Neural cell (in vitro differentiated cells): ENCODE measurements around the gene HEXIM2. TPM values are rescaled to one million over a fixed set of nuclear protein-coding genes. Genes with fewer than 3 reads are reported as not detected.

ENCODE experiments used
- H2AFZ ChIP-seq: fragments of 200-600, 300-800 bp; sonication (generic), shearing (Covaris generic); 2 replicates; pipeline ENCODE4 v1.6.0; 2014; ENCODE audit warnings: low read depth, mild to moderate bottlenecking, antibody characterized with exemption, low read length, moderate library complexity
- H3F3A ChIP-seq: fragments of 200-600 bp; shearing (Covaris generic); 2 replicates; pipeline ENCODE4 v1.6.1; 2016; ENCODE audit warnings: mild to moderate bottlenecking, moderate library complexity, mixed read lengths, antibody characterized with exemption, low read length; ENCODE audit not compliant: insufficient read depth, poor library complexity, severe bottlenecking
- H3K27ac ChIP-seq: fragments of 200-600, 300-800 bp; sonication (generic), shearing (Covaris generic); 2 replicates; pipeline ENCODE4 v1.5.1; 2014; ENCODE audit warnings: mild to moderate bottlenecking, low read length, moderate library complexity
- H3K27me3 ChIP-seq: fragments of 300-800, 200-600 bp; sonication (generic), shearing (Covaris generic); 2 replicates; pipeline ENCODE4 v1.6.0; 2014; ENCODE audit warnings: mild to moderate bottlenecking, low read depth, low read length, moderate library complexity; ENCODE audit not compliant: insufficient read depth
- H3K36me3 ChIP-seq: fragments of 300-800, 200-600 bp; sonication (generic), shearing (Covaris generic); 2 replicates; pipeline ENCODE4 v1.5.1; 2014; ENCODE audit warnings: mild to moderate bottlenecking, antibody characterized with exemption, low read length, moderate library complexity; ENCODE audit not compliant: insufficient read depth
- H3K4me2 ChIP-seq: fragments of 300-800, 200-600 bp; sonication (generic), shearing (Covaris generic); 2 replicates; pipeline ENCODE4 v1.6.0; 2014; ENCODE audit warnings: mild to moderate bottlenecking, low read length
- H3K4me3 ChIP-seq: fragments of 300-800, 200-600 bp; sonication (generic), shearing (Covaris generic); 2 replicates; pipeline ENCODE4 v1.5.1; 2014; ENCODE audit warnings: mild to moderate bottlenecking, low read length, moderate library complexity
- H3K79me2 ChIP-seq: fragments of 200-600 bp; shearing (Covaris generic); replicated peaks from 2 replicates; pipeline ENCODE4 v1.6.0; 2014; ENCODE audit warnings: mild to moderate bottlenecking, low read length, moderate library complexity; ENCODE audit not compliant: insufficient read depth
- H3K9ac ChIP-seq: fragments of 300-800, 200-600 bp; sonication (generic), shearing (Covaris generic); 2 replicates; pipeline ENCODE4 v1.6.1; 2016; ENCODE audit warnings: mild to moderate bottlenecking, low read length, mixed read lengths
- H3K9me2 ChIP-seq: fragments of 200-600 bp; shearing (Covaris generic); 2 replicates; pipeline ENCODE4 v1.6.1; 2016; ENCODE audit warnings: mild to moderate bottlenecking, low read length, mixed read lengths; ENCODE audit not compliant: insufficient read depth
- H3K9me3 ChIP-seq: fragments of 200-600, 300-800 bp; sonication (generic), shearing (Covaris generic); 2 replicates; pipeline ENCODE4 v1.6.1; 2016; ENCODE audit warnings: mild to moderate bottlenecking, mixed run types, low read length, moderate library complexity, mixed read lengths
- H4K20me1 ChIP-seq: fragments of 200-600 bp; shearing (Covaris generic); 2 replicates; pipeline ENCODE4 v1.6.1; 2016; ENCODE audit warnings: mild to moderate bottlenecking, mixed run types; ENCODE audit not compliant: insufficient read depth
- EP300 ChIP-seq: fragments of 450-650 bp; conservative IDR thresholded peaks from 2 replicates; pipeline ENCODE4 v1.6.1; 2014; ENCODE audit warnings: antibody characterized with exemption, mild to moderate bottlenecking, moderate library complexity; ENCODE audit not compliant: poor library complexity, severe bottlenecking
- EZH2 ChIP-seq: fragments of 200-600, 300-800 bp; shearing (Covaris generic), sonication (generic); IDR thresholded peaks from 2 replicates; pipeline ENCODE4 v1.6.1; 2014; ENCODE audit warnings: antibody characterized with exemption, low read length, borderline replicate concordance, mild to moderate bottlenecking; ENCODE audit not compliant: insufficient read depth, poor library complexity, severe bottlenecking
- MXI1 ChIP-seq: fragments of 450-650 bp; conservative IDR thresholded peaks from 2 replicates; pipeline ENCODE4 v1.6.1; 2014; ENCODE audit warnings: antibody characterized with exemption, mild to moderate bottlenecking; ENCODE audit not compliant: poor library complexity, severe bottlenecking
- POLR2AphosphoS5 ChIP-seq: IDR thresholded peaks from 2 replicates; pipeline ENCODE4 v1.6.1; 2012
- RAD21 ChIP-seq: fragments of 450-650 bp; conservative IDR thresholded peaks from 2 replicates; pipeline ENCODE4 v1.6.1; 2014; ENCODE audit warnings: antibody characterized with exemption, mild to moderate bottlenecking, moderate library complexity
- SMC3 ChIP-seq: fragments of 450-650 bp; conservative IDR thresholded peaks from 2 replicates; pipeline ENCODE4 v1.6.1; 2014; ENCODE audit warnings: antibody characterized with exemption, mild to moderate bottlenecking, moderate library complexity; ENCODE audit not compliant: poor library complexity
- TAF1 ChIP-seq: IDR thresholded peaks from 2 replicates; pipeline ENCODE4 v1.6.1; 2012; ENCODE audit warnings: low read depth
- polyA plus RNA-seq: library from polyadenylated mRNA; depleted of rRNA; stranded (reverse); fragments of >200 nt; gene quantifications from 2 replicates; pipeline ENCODE4 v1.2.3, GENCODE V29; 2014
- TF ChIP-seq, protein P1 (sequence below): IDR thresholded peaks from 2 replicates; pipeline ENCODE4 v1.6.1; 2012; ENCODE audit warnings: borderline replicate concordance
- TF ChIP-seq, protein P2 (sequence below): fragments of 450-650 bp; IDR thresholded peaks from 2 replicates; pipeline ENCODE4 v1.5.1; 2014; ENCODE audit warnings: antibody characterized with exemption, mild to moderate bottlenecking, moderate library complexity; ENCODE audit not compliant: poor library complexity, severe bottlenecking

The HEXIM2 gene
- polyA plus RNA-seq, 1 donor from 2014 or later: 13.9 TPM

DNA sequence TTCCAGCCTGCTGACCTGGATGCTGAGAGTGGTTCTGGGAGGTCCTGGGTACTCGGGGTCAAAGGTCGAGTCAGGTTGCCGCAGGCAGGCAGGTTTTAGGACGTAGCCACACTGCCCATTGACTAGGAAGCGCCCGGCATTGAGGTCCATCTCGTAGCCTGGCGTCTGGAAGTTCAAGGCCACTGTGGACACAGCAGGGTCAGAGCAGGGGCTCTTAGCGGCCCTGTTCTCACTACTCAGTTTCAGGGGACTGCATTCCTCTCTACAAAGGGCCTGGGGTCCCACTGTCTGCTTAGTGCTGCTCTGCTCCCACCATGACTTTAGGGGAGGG, 48.3 kb upstream of the HEXIM2 start:
- H3K4me2 ChIP-seq: no peak overlapping the region
- H3F3A ChIP-seq: no peaks in the 10 kb centered on the region
- H3K9me3 ChIP-seq: no peaks in the 10 kb centered on the region
- no peaks in the 10 kb centered on the region for H4K20me1 ChIP-seq
- TF ChIP-seq MXI1: no peak
- TF ChIP-seq, protein P1, sequence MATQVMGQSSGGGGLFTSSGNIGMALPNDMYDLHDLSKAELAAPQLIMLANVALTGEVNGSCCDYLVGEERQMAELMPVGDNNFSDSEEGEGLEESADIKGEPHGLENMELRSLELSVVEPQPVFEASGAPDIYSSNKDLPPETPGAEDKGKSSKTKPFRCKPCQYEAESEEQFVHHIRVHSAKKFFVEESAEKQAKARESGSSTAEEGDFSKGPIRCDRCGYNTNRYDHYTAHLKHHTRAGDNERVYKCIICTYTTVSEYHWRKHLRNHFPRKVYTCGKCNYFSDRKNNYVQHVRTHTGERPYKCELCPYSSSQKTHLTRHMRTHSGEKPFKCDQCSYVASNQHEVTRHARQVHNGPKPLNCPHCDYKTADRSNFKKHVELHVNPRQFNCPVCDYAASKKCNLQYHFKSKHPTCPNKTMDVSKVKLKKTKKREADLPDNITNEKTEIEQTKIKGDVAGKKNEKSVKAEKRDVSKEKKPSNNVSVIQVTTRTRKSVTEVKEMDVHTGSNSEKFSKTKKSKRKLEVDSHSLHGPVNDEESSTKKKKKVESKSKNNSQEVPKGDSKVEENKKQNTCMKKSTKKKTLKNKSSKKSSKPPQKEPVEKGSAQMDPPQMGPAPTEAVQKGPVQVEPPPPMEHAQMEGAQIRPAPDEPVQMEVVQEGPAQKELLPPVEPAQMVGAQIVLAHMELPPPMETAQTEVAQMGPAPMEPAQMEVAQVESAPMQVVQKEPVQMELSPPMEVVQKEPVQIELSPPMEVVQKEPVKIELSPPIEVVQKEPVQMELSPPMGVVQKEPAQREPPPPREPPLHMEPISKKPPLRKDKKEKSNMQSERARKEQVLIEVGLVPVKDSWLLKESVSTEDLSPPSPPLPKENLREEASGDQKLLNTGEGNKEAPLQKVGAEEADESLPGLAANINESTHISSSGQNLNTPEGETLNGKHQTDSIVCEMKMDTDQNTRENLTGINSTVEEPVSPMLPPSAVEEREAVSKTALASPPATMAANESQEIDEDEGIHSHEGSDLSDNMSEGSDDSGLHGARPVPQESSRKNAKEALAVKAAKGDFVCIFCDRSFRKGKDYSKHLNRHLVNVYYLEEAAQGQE: no peak
- TF ChIP-seq EZH2: no peak
- no peak for TF ChIP-seq TAF1
- TF ChIP-seq RAD21: no peak
- no peak for TF ChIP-seq EP300
- TF ChIP-seq SMC3: no peak
- no peak for TF ChIP-seq POLR2AphosphoS5
- TF ChIP-seq, protein P2, sequence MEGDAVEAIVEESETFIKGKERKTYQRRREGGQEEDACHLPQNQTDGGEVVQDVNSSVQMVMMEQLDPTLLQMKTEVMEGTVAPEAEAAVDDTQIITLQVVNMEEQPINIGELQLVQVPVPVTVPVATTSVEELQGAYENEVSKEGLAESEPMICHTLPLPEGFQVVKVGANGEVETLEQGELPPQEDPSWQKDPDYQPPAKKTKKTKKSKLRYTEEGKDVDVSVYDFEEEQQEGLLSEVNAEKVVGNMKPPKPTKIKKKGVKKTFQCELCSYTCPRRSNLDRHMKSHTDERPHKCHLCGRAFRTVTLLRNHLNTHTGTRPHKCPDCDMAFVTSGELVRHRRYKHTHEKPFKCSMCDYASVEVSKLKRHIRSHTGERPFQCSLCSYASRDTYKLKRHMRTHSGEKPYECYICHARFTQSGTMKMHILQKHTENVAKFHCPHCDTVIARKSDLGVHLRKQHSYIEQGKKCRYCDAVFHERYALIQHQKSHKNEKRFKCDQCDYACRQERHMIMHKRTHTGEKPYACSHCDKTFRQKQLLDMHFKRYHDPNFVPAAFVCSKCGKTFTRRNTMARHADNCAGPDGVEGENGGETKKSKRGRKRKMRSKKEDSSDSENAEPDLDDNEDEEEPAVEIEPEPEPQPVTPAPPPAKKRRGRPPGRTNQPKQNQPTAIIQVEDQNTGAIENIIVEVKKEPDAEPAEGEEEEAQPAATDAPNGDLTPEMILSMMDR: no peak
- no peaks in the 10 kb centered on the region for H3K9me2 ChIP-seq
- no peaks in the 10 kb centered on the region for H3K36me3 ChIP-seq
- no peak overlapping the region for H3K27ac ChIP-seq
- no peaks in the 10 kb centered on the region for H3K27me3 ChIP-seq
- H3K79me2 ChIP-seq: no peaks in the 10 kb centered on the region
- H2AFZ ChIP-seq: no peak overlapping the region
- no peak overlapping the region for H3K9ac ChIP-seq
- no peak overlapping the region for H3K4me3 ChIP-seq

DNA sequence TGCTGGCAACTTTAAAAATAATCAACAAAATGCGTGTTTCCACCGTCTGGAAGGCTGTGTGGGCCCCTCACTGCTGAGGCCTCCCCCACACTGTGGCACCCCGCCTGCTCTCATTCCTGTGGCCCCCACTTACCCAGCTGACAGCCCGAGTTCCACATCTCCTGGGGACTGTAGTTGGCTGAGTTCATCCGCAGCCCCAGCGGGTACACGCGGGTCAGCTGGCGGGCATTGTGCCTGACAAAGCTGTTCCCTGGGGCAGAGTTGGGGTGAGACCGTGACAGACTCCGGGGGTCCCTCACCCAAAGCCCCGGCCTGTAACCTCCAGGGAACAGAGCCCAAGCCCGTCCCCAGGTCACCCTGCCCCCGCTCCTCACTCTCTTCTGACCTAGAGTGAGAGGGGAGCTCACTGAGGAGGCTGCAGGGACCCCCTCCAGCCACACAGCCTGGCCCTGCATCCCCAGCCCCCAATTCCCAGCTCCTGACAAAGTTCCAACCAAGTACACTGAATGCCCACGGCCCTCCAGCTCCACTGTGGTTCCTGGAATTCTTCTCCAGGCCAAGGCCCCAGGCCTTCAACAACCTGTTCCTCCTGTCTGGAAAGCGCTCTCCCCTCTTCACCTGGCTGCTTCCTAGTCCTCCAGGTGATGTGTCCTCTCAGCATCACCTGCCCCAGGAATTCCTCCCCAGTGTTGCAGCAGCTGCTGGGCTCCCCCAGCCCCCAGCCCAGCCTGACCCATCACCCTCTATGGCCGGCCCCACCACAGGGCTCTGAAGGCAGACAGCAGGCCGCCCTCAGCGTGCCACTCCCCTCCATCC, 47.4 kb upstream of the HEXIM2 start:
- no peaks in the 10 kb centered on the region for H3K9me3 ChIP-seq
- no peaks in the 10 kb centered on the region for H3K27me3 ChIP-seq
- H3K36me3 ChIP-seq: no peaks in the 10 kb centered on the region
- H3F3A ChIP-seq: no peaks in the 10 kb centered on the region
- H3K9me2 ChIP-seq: no peaks in the 10 kb centered on the region
- H3K4me2 ChIP-seq: no peak overlapping the region
- no peak overlapping the region for H3K9ac ChIP-seq
- TF ChIP-seq, protein P2: no peak
- TF ChIP-seq, protein P1: no peak
- TF ChIP-seq SMC3 (no peak), POLR2AphosphoS5 (no peak), MXI1 (no peak), RAD21 (no peak), EZH2 (no peak)
- H3K4me3 ChIP-seq: no peak overlapping the region
- no peaks in the 10 kb centered on the region for H4K20me1 ChIP-seq
- H3K79me2 ChIP-seq: no peaks in the 10 kb centered on the region
- no peak overlapping the region for H2AFZ ChIP-seq
- no peak overlapping the region for H3K27ac ChIP-seq
